ENCODE data around the gene TWIST2.

DNA sequence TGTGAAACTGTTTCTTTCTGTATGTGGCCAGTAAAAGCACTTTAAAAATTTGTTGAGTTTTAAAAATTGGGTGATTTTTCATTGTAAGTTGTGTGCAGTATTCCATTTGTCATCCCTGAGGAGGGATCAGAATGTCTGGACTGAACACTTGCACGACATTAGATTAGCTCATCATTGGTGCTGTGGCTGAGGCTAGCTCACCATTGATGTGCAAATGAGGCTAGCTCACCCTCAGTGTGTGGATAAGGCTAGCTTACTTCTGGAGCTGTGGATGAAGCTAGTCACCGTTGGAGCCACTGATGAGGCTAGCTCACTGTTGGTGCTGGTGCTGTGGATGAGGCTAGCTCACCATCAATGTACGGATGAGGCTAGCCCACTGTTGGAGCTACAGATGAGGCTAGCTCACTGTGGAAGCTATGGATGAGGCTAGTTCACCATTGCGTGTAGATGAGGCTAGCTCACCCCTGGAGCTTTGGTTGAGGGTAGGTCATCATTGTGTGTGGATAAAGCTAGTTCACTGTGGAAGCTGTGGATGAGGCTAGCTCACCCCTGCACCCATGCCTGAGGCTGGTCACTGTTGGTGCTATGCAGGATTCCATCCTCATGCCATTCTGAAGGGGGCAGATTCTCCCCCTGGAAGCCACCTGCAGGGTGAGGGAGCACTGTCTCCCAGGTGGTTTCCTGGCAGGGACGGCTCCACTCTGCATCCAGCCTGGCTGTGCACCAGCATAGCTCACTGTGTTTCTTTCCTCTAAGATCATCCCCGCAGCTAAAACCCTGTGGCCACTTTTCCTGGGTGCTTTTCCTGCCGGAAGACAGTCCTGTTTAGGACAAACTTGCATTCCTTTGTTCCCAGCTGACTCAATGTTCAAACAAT is 101.1 kb downstream of the TWIST2 start:
- TF ChIP-seq POLR2A (IDR thresholded peaks at IDR 0.05; ENCODE audit: low read depth, low read length) (no peak), POLR2AphosphoS5 (IDR thresholded peaks at IDR 0.05; ENCODE audit: low read depth, low read length) (no peak), TAF1 (IDR thresholded peaks at IDR 0.05; ENCODE audit: low read depth, low read length) (no peak), SPI1 (IDR thresholded peaks at IDR 0.05; ENCODE audit: low read depth, low read length) (no peak)

All from GM12891 (cell line).